Adrenal gland (tissue), 5 donors: ENCODE results near the gene ZFP36L1.

Source experiments
- CTCF ChIP-seq, 6 experiments: fragments of 450-650 bp in 4 of 6; fragments of 200-600 bp in 2 of 6; sonication (generic) in 1 of 6; IDR thresholded peaks; 1 replicate in 5 of 6; 2 replicates in 1 of 6; pipeline versions ENCODE4 v1.5.1 to v1.8.0; 2016 to 2021; ENCODE audit warnings: antibody characterized with exemption in 6 of 6, mild to moderate bottlenecking in 2 of 6, moderate library complexity in 1 of 6
- POLR2A ChIP-seq, 2 donors: fragments of 450-650 bp; IDR thresholded peaks; one replicate each; pipeline ENCODE4 v1.6.1; 2017; ENCODE audit warnings: antibody characterized with exemption in 2 of 2, mild to moderate bottlenecking in 2 of 2, moderate library complexity in 1 of 2
- donor health status: DM: no; HTN: no; CAD: no.

- TF ChIP-seq CTCF (IDR thresholded peaks at IDR 0.05) (no peak), POLR2A (IDR thresholded peaks at IDR 0.05) (no peak)
These were observed 20.0 kb downstream of the ZFP36L1 start for GRCh38 chr14:68772761-68773381.
